Endothelial cell of umbilical vein (primary cell): Measurements from ENCODE around the gene KAT2A.

Source experiments
- CTCF ChIP-seq, 2 donors: IDR thresholded peaks; 1 replicate in 1 of 2; 2 replicates in 1 of 2; pipeline ENCODE4 v1.5.1; 2011; ENCODE audit warnings: low read length in 2 of 2, mild to moderate bottlenecking in 2 of 2, moderate library complexity in 2 of 2, control low read depth in 1 of 2, inconsistent platforms in 1 of 2, low read depth in 1 of 2; ENCODE audit not compliant: insufficient read depth in 1 of 2; ENCODE audit errors: extremely low read depth in 1 of 2
- EZH2 ChIP-seq: IDR thresholded peaks from 2 replicates; pipeline ENCODE4 v1.6.1; 2012; ENCODE audit warnings: borderline replicate concordance, low read depth, mild to moderate bottlenecking, moderate library complexity, low read length, inconsistent platforms; ENCODE audit not compliant: severe bottlenecking
- FOS ChIP-seq: IDR thresholded peaks from 2 replicates; pipeline ENCODE4 v1.6.1; 2011; ENCODE audit warnings: mild to moderate bottlenecking, low read length, moderate library complexity, borderline replicate concordance; ENCODE audit not compliant: insufficient read depth
- GATA2 ChIP-seq: IDR thresholded peaks from 2 replicates; pipeline ENCODE4 v1.7.0; 2011; ENCODE audit warnings: low read depth, mild to moderate bottlenecking, moderate library complexity, mixed read lengths, low read length; ENCODE audit not compliant: insufficient read length, insufficient read depth
- JUN ChIP-seq: IDR thresholded peaks from 2 replicates; pipeline ENCODE4 v1.6.1; 2011; ENCODE audit warnings: borderline replicate concordance, low read depth; ENCODE audit not compliant: insufficient read length, insufficient read depth
- MYC ChIP-seq: IDR thresholded peaks from one replicate; pipeline ENCODE4 v1.6.1; 2011; ENCODE audit warnings: mild to moderate bottlenecking, low read depth, low read length
- POLR2A ChIP-seq: IDR thresholded peaks from 2 replicates; pipeline ENCODE4 v1.6.1; 2012; ENCODE audit warnings: low read depth, mild to moderate bottlenecking, control low read depth, low read length
- POLR2AphosphoS5 ChIP-seq: IDR thresholded peaks from 2 replicates; pipeline ENCODE4 v1.6.1; 2012; ENCODE audit warnings: low read depth, mild to moderate bottlenecking, control low read depth, low read length, moderate library complexity; ENCODE audit not compliant: insufficient read depth
- TF ChIP-seq, protein P1 (sequence below): IDR thresholded peaks from 2 replicates; pipeline ENCODE4 v1.6.1; 2011; ENCODE audit not compliant: insufficient read depth, insufficient read length

GRCh38 chr17:42104264-42104663 is 16.9 kb downstream of the KAT2A start:
- TF ChIP-seq CTCF (IDR thresholded peaks at IDR 0.05; ENCODE audit: extremely low read depth in 1 of 2, insufficient read depth in 1 of 2, low read depth in 1 of 2, low read length in 2 of 2) (no peak), POLR2AphosphoS5 (no peak), EZH2 (no peak), MYC (no peak), FOS (no peak), POLR2A (no peak), JUN (no peak), GATA2 (no peak)
- TF ChIP-seq, protein P1, sequence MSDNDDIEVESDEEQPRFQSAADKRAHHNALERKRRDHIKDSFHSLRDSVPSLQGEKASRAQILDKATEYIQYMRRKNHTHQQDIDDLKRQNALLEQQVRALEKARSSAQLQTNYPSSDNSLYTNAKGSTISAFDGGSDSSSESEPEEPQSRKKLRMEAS: no peak
